SK-N-SH treated with all-trans-retinoic acid at 6 μM for 48 hours (cell line): ENCODE results near the gene MMP2.

Experiments used
- ATAC-seq: fragments of 200-7000 bp; cut with Tn5 transposase; 3 replicates; pipeline ENCODE4 v1.9.1; 2020; ENCODE audit warnings: mild to moderate bottlenecking, moderate library complexity
- ARNTL ChIP-seq: fragments of 450-650 bp; formaldehyde crosslinking; IDR thresholded peaks from 2 replicates; pipeline ENCODE4 v1.5.0; 2020; ENCODE audit warnings: low read depth, mild to moderate bottlenecking, moderate library complexity, borderline replicate concordance
- CREB5 ChIP-seq: fragments of 250-450 bp; sonication (Bioruptor Pico); IDR thresholded peaks from 2 replicates; pipeline ENCODE4 v1.5.1; 2020; ENCODE audit warnings: low read depth, mild to moderate bottlenecking, moderate library complexity
- CSDC2 ChIP-seq: fragments of 250-450 bp; sonication (Bioruptor Pico); IDR thresholded peaks from 2 replicates; pipeline ENCODE4 v1.5.0; 2020; ENCODE audit warnings: mild to moderate bottlenecking, moderate library complexity
- CSRNP3 ChIP-seq: fragments of 250-450 bp; sonication (Bioruptor Pico); IDR thresholded peaks from 2 replicates; pipeline ENCODE4 v1.5.1; 2021; ENCODE audit warnings: mild to moderate bottlenecking, moderate library complexity
- ESRRG ChIP-seq: fragments of 250-450 bp; sonication (Bioruptor Pico); IDR thresholded peaks from 2 replicates; pipeline ENCODE4 v1.6.1; 2021; ENCODE audit warnings: mild to moderate bottlenecking
- GLIS3 ChIP-seq: fragments of 250-450 bp; sonication (Bioruptor Pico); IDR thresholded peaks from 2 replicates; pipeline ENCODE4 v1.5.0; 2020; ENCODE audit warnings: mild to moderate bottlenecking, moderate library complexity
- ISL1 ChIP-seq: fragments of 250-450 bp; sonication (Bioruptor Pico); IDR thresholded peaks from 2 replicates; pipeline ENCODE4 v2.1.2; 2022; ENCODE audit warnings: mild to moderate bottlenecking, moderate library complexity
- OSR1 ChIP-seq: fragments of 250-450 bp; sonication (Bioruptor Pico); IDR thresholded peaks from 2 replicates; pipeline ENCODE4 v1.8.0; 2022; ENCODE audit warnings: moderate library complexity, mild to moderate bottlenecking, inconsistent platforms
- PPARA ChIP-seq: fragments of 250-450 bp; sonication (Bioruptor Pico); IDR thresholded peaks from 2 replicates; pipeline ENCODE4 v1.5.0; 2020; ENCODE audit warnings: mild to moderate bottlenecking, borderline replicate concordance
- SNAI2 ChIP-seq: fragments of 250-450 bp; sonication (Bioruptor Pico); IDR thresholded peaks from 2 replicates; pipeline ENCODE4 v1.5.0; 2020; ENCODE audit warnings: mild to moderate bottlenecking, moderate library complexity
- TCF4 ChIP-seq: fragments of 250-450 bp; sonication (Bioruptor Pico); IDR thresholded peaks from 2 replicates; pipeline ENCODE4 v1.8.0; 2021; ENCODE audit warnings: mild to moderate bottlenecking, moderate library complexity, borderline replicate concordance
- TOX ChIP-seq: fragments of 250-450 bp; sonication (Bioruptor Pico); IDR thresholded peaks from 2 replicates; pipeline ENCODE4 v1.8.0; 2021; ENCODE audit warnings: mild to moderate bottlenecking, moderate library complexity, borderline replicate concordance
- ZC3H10 ChIP-seq: fragments of 250-450 bp; sonication (Bioruptor Pico); IDR thresholded peaks from 2 replicates; pipeline ENCODE4 v1.5.1; 2021; ENCODE audit warnings: mild to moderate bottlenecking, moderate library complexity
- ZFP30 ChIP-seq: fragments of 450-650 bp; formaldehyde crosslinking; IDR thresholded peaks from 2 replicates; pipeline ENCODE4 v1.5.0; 2022; ENCODE audit warnings: mild to moderate bottlenecking, moderate library complexity
- ZNF565 ChIP-seq: fragments of 450-650 bp; formaldehyde crosslinking; conservative IDR thresholded peaks from 2 replicates; pipeline ENCODE4 v1.5.0; 2020; ENCODE audit warnings: low read depth, mild to moderate bottlenecking, moderate library complexity
- ZNF70 ChIP-seq: fragments of 450-650 bp; formaldehyde crosslinking; IDR thresholded peaks from 2 replicates; pipeline ENCODE4 v1.5.0; 2020; ENCODE audit warnings: mild to moderate bottlenecking, moderate library complexity
- TF ChIP-seq, protein P1 (sequence below): fragments of 250-450 bp; sonication (Bioruptor Pico); IDR thresholded peaks from 2 replicates; pipeline ENCODE4 v1.5.0; 2020; ENCODE audit warnings: mild to moderate bottlenecking, moderate library complexity
- TF ChIP-seq, protein P2 (sequence below): fragments of 250-450 bp; sonication (Bioruptor Pico); IDR thresholded peaks from 2 replicates; pipeline ENCODE4 v1.8.0; 2021; ENCODE audit warnings: low read depth, mild to moderate bottlenecking, moderate library complexity, borderline replicate concordance
- TF ChIP-seq, protein P3 (sequence below): fragments of 250-450 bp; sonication (Bioruptor Pico); IDR thresholded peaks from 2 replicates; pipeline ENCODE4 v1.8.0; 2020; ENCODE audit warnings: mild to moderate bottlenecking, moderate library complexity, borderline replicate concordance

The MMP2 gene

GRCh38 chr16:55506708-55507107, 27.7 kb downstream of the MMP2 start:
- ATAC-seq: no peak
- no peak for TF ChIP-seq ARNTL (CRISPR knock-in tag)
- no peak for TF ChIP-seq CSRNP3
- TF ChIP-seq, protein P1, sequence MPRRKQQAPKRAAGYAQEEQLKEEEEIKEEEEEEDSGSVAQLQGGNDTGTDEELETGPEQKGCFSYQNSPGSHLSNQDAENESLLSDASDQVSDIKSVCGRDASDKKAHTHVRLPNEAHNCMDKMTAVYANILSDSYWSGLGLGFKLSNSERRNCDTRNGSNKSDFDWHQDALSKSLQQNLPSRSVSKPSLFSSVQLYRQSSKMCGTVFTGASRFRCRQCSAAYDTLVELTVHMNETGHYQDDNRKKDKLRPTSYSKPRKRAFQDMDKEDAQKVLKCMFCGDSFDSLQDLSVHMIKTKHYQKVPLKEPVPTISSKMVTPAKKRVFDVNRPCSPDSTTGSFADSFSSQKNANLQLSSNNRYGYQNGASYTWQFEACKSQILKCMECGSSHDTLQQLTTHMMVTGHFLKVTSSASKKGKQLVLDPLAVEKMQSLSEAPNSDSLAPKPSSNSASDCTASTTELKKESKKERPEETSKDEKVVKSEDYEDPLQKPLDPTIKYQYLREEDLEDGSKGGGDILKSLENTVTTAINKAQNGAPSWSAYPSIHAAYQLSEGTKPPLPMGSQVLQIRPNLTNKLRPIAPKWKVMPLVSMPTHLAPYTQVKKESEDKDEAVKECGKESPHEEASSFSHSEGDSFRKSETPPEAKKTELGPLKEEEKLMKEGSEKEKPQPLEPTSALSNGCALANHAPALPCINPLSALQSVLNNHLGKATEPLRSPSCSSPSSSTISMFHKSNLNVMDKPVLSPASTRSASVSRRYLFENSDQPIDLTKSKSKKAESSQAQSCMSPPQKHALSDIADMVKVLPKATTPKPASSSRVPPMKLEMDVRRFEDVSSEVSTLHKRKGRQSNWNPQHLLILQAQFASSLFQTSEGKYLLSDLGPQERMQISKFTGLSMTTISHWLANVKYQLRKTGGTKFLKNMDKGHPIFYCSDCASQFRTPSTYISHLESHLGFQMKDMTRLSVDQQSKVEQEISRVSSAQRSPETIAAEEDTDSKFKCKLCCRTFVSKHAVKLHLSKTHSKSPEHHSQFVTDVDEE (CRISPR knock-in tag): no peak
- no peak for TF ChIP-seq PPARA
- no peak for TF ChIP-seq ESRRG (CRISPR knock-in tag)
- no peak for TF ChIP-seq OSR1 (CRISPR knock-in tag)
- no peak for TF ChIP-seq TOX
- no peak for TF ChIP-seq ZFP30 (CRISPR knock-in tag)
- TF ChIP-seq, protein P2, sequence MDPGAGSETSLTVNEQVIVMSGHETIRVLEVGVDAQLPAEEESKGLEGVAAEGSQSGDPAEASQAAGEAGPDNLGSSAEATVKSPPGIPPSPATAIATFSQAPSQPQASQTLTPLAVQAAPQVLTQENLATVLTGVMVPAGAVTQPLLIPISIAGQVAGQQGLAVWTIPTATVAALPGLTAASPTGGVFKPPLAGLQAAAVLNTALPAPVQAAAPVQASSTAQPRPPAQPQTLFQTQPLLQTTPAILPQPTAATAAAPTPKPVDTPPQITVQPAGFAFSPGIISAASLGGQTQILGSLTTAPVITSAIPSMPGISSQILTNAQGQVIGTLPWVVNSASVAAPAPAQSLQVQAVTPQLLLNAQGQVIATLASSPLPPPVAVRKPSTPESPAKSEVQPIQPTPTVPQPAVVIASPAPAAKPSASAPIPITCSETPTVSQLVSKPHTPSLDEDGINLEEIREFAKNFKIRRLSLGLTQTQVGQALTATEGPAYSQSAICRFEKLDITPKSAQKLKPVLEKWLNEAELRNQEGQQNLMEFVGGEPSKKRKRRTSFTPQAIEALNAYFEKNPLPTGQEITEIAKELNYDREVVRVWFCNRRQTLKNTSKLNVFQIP: no peak
- TF ChIP-seq CSDC2 (CRISPR knock-in tag): no peak
- TF ChIP-seq ISL1 (CRISPR knock-in tag): no peak
- TF ChIP-seq SNAI2: no peak
- TF ChIP-seq, protein P3, sequence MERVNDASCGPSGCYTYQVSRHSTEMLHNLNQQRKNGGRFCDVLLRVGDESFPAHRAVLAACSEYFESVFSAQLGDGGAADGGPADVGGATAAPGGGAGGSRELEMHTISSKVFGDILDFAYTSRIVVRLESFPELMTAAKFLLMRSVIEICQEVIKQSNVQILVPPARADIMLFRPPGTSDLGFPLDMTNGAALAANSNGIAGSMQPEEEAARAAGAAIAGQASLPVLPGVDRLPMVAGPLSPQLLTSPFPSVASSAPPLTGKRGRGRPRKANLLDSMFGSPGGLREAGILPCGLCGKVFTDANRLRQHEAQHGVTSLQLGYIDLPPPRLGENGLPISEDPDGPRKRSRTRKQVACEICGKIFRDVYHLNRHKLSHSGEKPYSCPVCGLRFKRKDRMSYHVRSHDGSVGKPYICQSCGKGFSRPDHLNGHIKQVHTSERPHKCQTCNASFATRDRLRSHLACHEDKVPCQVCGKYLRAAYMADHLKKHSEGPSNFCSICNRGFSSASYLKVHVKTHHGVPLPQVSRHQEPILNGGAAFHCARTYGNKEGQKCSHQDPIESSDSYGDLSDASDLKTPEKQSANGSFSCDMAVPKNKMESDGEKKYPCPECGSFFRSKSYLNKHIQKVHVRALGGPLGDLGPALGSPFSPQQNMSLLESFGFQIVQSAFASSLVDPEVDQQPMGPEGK (CRISPR knock-in tag): no peak
- no peak for TF ChIP-seq ZC3H10 (CRISPR knock-in tag)
- TF ChIP-seq GLIS3 (CRISPR knock-in tag): no peak
- no peak for TF ChIP-seq ZNF565 (CRISPR knock-in tag)

- ATAC-seq: no peak
These were observed 29.4 kb downstream of the MMP2 start for GRCh38 chr16:55508271-55508921.

GRCh38 chr16:55508941-55509931, 30.2 kb downstream of the MMP2 start, which contains the start of gene LPCAT2:
LPCAT2 (plus strand) TSS chr16:55509072; CDS start chr16:55509182, 110 bp downstream.
- TF ChIP-seq, protein P3 (CRISPR knock-in tag): no peak
- TF ChIP-seq ESRRG (CRISPR knock-in tag) (no peak), ISL1 (CRISPR knock-in tag) (no peak), TCF4 (CRISPR knock-in tag) (no peak), ZC3H10 (CRISPR knock-in tag) (no peak), CREB5 (CRISPR knock-in tag) (no peak), ZNF70 (CRISPR knock-in tag) (no peak), TOX (no peak)
- TF ChIP-seq, protein P1 (CRISPR knock-in tag): no peak
- peak; percentile 96 for ATAC-seq

More at GRCh38 chr16:55508271-55508921, 29.4 kb downstream of the MMP2 start:
- no peak for TF ChIP-seq TCF4 (CRISPR knock-in tag)
